Right renal cortex interstitium (tissue), 3 donors: ENCODE measurements around the gene SNCG. TPM values are rescaled to one million over a fixed set of nuclear protein-coding genes. Genes with fewer than 3 reads are reported as not detected.

ENCODE experiments used
- polyA plus RNA-seq, 3 donors: library from polyadenylated mRNA; unstranded; fragments of 120-200 nt; gene quantifications; one replicate each; pipeline ENCODE4 v1.2.1, GENCODE V29; 2013; ENCODE audit not compliant: insufficient read length in 3 of 3

Gene SNCG
- polyA plus RNA-seq, 3 donors: 8.3 to 23.4 (median 13.1) TPM

Other genes starting within 250 kb of the SNCG start
- 10 to 100 TPM; 73.6 to 85.4 (median 78.2) TPM for gene BMPR1A, start 202.0 kb upstream of the SNCG start, polyA plus RNA-seq
- gene MMRN2, start 984 bp upstream of the SNCG start, polyA plus RNA-seq: 10 to 100 TPM; 23.4 to 26.1 (median 24.0) TPM
- 10 to 100 TPM; 12.5 to 18.4 (median 17.3) TPM for gene ADIRF, start 9.9 kb downstream of the SNCG start, polyA plus RNA-seq
- gene FAM25A, start 61.7 kb downstream of the SNCG start, polyA plus RNA-seq: not detected
- gene GLUD1, start 136.2 kb downstream of the SNCG start, polyA plus RNA-seq: 100 to 1,000 TPM; 139 to 191 (median 155) TPM
- gene SHLD2, start 136.6 kb downstream of the SNCG start, polyA plus RNA-seq: 10 to 100 TPM; 37.4 to 47.1 (median 38.8) TPM